GM10266 (cell line): ENCODE data around the gene SLX9.

Source experiments
- DNase-seq: peaks from one replicate; pipeline ENCODE4 v3.0.0; 2012; ENCODE audit errors: extremely low spot score
- TF ChIP-seq, protein P1 (sequence below): IDR thresholded peaks from 2 replicates; pipeline ENCODE4 v1.5.1; 2012; ENCODE audit warnings: mild to moderate bottlenecking, low read depth; ENCODE audit not compliant: control insufficient read depth, insufficient read depth; ENCODE audit errors: missing control alignments

SLX9 gene

GRCh38 chr21:44984792-44985440 is 45.1 kb downstream of the SLX9 start:
- no peak for DNase-seq
- TF ChIP-seq, protein P1, sequence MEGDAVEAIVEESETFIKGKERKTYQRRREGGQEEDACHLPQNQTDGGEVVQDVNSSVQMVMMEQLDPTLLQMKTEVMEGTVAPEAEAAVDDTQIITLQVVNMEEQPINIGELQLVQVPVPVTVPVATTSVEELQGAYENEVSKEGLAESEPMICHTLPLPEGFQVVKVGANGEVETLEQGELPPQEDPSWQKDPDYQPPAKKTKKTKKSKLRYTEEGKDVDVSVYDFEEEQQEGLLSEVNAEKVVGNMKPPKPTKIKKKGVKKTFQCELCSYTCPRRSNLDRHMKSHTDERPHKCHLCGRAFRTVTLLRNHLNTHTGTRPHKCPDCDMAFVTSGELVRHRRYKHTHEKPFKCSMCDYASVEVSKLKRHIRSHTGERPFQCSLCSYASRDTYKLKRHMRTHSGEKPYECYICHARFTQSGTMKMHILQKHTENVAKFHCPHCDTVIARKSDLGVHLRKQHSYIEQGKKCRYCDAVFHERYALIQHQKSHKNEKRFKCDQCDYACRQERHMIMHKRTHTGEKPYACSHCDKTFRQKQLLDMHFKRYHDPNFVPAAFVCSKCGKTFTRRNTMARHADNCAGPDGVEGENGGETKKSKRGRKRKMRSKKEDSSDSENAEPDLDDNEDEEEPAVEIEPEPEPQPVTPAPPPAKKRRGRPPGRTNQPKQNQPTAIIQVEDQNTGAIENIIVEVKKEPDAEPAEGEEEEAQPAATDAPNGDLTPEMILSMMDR, result no peak

- no peak for DNase-seq
- TF ChIP-seq, protein P1, result no peak
These were observed 45.9 kb downstream of the SLX9 start for GRCh38 chr21:44985441-44986401.

GRCh38 chr21:44986471-44987291 is 46.9 kb downstream of the SLX9 start:
- DNase-seq, result no peak
- TF ChIP-seq, protein P1, result no peak

- DNase-seq, result no peak
- TF ChIP-seq, protein P1, result no peak
These were observed 47.6 kb downstream of the SLX9 start for GRCh38 chr21:44987301-44987885.

GRCh38 chr21:44987886-44988606 is 48.2 kb downstream of the SLX9 start:
- TF ChIP-seq, protein P1, result no peak
- DNase-seq, result no peak
